ENCODE measurements around the gene KIAA2012.

DNA sequence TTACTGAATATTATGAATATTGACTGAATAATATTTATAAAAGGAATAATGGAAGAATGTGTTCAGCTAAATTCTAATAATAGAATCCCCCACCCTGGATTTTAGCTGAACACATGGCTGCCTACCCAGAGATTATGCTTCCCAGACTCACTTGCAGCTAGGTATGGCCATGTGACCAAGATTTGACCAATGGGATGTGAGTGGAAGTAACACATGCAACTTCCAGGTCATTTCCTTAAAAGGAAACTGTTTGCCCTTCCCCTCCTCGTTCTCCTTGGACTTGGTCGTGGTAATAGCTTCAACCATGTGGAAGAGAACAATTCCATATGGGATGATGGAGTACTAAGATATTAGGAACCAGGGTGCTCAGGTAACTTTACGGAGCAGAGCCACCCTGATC is 47.8 kb downstream of the KIAA2012 start:
- TF ChIP-seq, protein P1, sequence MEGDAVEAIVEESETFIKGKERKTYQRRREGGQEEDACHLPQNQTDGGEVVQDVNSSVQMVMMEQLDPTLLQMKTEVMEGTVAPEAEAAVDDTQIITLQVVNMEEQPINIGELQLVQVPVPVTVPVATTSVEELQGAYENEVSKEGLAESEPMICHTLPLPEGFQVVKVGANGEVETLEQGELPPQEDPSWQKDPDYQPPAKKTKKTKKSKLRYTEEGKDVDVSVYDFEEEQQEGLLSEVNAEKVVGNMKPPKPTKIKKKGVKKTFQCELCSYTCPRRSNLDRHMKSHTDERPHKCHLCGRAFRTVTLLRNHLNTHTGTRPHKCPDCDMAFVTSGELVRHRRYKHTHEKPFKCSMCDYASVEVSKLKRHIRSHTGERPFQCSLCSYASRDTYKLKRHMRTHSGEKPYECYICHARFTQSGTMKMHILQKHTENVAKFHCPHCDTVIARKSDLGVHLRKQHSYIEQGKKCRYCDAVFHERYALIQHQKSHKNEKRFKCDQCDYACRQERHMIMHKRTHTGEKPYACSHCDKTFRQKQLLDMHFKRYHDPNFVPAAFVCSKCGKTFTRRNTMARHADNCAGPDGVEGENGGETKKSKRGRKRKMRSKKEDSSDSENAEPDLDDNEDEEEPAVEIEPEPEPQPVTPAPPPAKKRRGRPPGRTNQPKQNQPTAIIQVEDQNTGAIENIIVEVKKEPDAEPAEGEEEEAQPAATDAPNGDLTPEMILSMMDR (IDR thresholded peaks at IDR 0.05), result no peak
- TF ChIP-seq EP300 (IDR thresholded peaks at IDR 0.05), result no peak
